Ishikawa (cell line): ENCODE data around the gene EML1.

ENCODE experiments used
- CEBPB ChIP-seq: IDR thresholded peaks from 2 replicates; pipeline ENCODE4 v1.6.1; 2012
- CREB1 ChIP-seq: IDR thresholded peaks from 2 replicates; pipeline ENCODE4 v1.6.1; 2012; ENCODE audit warnings: low read depth
- EGR1 ChIP-seq: IDR thresholded peaks from 2 replicates; pipeline ENCODE4 v1.6.1; 2012
- EP300 ChIP-seq: IDR thresholded peaks from 2 replicates; pipeline ENCODE4 v1.6.1; 2012; ENCODE audit warnings: borderline replicate concordance
- FOXM1 ChIP-seq: IDR thresholded peaks from 2 replicates; pipeline ENCODE4 v1.6.1; 2012; ENCODE audit warnings: low read depth, borderline replicate concordance
- NFIC ChIP-seq: IDR thresholded peaks from 2 replicates; pipeline ENCODE4 v1.6.1; 2012
- RAD21 ChIP-seq: IDR thresholded peaks from 2 replicates; pipeline ENCODE4 v1.6.1; 2012; ENCODE audit warnings: low read depth
- TAF1 ChIP-seq: IDR thresholded peaks from 2 replicates; pipeline ENCODE4 v1.6.1; 2012; ENCODE audit warnings: low read depth, mild to moderate bottlenecking
- TCF12 ChIP-seq: IDR thresholded peaks from 2 replicates; pipeline ENCODE4 v1.6.1; 2012; ENCODE audit warnings: low read depth
- TEAD4 ChIP-seq: IDR thresholded peaks from 2 replicates; pipeline ENCODE4 v1.6.1; 2012
- YY1 ChIP-seq: IDR thresholded peaks from 2 replicates; pipeline ENCODE4 v1.6.1; 2012; ENCODE audit warnings: low read depth
- ZBTB7A ChIP-seq: IDR thresholded peaks from 2 replicates; pipeline ENCODE4 v1.6.1; 2012; ENCODE audit warnings: low read depth
- TF ChIP-seq, protein P1 (sequence below): IDR thresholded peaks from 2 replicates; pipeline ENCODE4 v1.6.1; 2012
- TF ChIP-seq, protein P2 (sequence below): IDR thresholded peaks from 2 replicates; pipeline ENCODE4 v1.6.1; 2012
- TF ChIP-seq, protein P3 (sequence below): IDR thresholded peaks from 2 replicates; pipeline ENCODE4 v1.6.1; 2012; ENCODE audit warnings: low read depth, mild to moderate bottlenecking

EML1 gene

DNA sequence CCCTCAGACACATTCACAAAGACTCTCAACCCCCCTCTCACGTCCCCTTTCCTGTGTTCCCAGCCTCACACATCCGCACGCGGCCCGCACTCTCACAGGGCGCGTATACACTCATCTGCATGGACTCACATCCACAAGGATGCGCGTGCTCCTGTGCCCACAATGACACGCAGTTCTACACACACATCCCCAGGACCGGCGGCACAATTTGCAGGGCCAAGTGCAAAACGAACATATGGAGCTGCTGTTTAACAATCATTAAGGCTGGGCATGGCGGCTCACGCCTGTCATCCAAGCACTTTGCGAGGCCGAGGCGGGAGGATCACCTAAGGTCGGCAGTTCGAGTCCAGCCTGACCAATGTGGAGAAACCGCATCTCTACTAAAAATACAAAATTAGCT is 36.4 kb upstream of the EML1 start:
- no peak for TF ChIP-seq CEBPB
- TF ChIP-seq, protein P1, sequence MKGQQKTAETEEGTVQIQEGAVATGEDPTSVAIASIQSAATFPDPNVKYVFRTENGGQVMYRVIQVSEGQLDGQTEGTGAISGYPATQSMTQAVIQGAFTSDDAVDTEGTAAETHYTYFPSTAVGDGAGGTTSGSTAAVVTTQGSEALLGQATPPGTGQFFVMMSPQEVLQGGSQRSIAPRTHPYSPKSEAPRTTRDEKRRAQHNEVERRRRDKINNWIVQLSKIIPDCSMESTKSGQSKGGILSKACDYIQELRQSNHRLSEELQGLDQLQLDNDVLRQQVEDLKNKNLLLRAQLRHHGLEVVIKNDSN = no peak
- TF ChIP-seq FOXM1 = no peak
- TF ChIP-seq TEAD4 = no peak
- no peak for TF ChIP-seq NFIC
- no peak for TF ChIP-seq TCF12
- TF ChIP-seq EP300 = no peak
- no peak for TF ChIP-seq TAF1
- no peak for TF ChIP-seq ZBTB7A
- TF ChIP-seq RAD21 = no peak
- no peak for TF ChIP-seq CREB1
- TF ChIP-seq, protein P2, sequence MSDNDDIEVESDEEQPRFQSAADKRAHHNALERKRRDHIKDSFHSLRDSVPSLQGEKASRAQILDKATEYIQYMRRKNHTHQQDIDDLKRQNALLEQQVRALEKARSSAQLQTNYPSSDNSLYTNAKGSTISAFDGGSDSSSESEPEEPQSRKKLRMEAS = no peak
- TF ChIP-seq, protein P3, sequence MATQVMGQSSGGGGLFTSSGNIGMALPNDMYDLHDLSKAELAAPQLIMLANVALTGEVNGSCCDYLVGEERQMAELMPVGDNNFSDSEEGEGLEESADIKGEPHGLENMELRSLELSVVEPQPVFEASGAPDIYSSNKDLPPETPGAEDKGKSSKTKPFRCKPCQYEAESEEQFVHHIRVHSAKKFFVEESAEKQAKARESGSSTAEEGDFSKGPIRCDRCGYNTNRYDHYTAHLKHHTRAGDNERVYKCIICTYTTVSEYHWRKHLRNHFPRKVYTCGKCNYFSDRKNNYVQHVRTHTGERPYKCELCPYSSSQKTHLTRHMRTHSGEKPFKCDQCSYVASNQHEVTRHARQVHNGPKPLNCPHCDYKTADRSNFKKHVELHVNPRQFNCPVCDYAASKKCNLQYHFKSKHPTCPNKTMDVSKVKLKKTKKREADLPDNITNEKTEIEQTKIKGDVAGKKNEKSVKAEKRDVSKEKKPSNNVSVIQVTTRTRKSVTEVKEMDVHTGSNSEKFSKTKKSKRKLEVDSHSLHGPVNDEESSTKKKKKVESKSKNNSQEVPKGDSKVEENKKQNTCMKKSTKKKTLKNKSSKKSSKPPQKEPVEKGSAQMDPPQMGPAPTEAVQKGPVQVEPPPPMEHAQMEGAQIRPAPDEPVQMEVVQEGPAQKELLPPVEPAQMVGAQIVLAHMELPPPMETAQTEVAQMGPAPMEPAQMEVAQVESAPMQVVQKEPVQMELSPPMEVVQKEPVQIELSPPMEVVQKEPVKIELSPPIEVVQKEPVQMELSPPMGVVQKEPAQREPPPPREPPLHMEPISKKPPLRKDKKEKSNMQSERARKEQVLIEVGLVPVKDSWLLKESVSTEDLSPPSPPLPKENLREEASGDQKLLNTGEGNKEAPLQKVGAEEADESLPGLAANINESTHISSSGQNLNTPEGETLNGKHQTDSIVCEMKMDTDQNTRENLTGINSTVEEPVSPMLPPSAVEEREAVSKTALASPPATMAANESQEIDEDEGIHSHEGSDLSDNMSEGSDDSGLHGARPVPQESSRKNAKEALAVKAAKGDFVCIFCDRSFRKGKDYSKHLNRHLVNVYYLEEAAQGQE = no peak

DNA sequence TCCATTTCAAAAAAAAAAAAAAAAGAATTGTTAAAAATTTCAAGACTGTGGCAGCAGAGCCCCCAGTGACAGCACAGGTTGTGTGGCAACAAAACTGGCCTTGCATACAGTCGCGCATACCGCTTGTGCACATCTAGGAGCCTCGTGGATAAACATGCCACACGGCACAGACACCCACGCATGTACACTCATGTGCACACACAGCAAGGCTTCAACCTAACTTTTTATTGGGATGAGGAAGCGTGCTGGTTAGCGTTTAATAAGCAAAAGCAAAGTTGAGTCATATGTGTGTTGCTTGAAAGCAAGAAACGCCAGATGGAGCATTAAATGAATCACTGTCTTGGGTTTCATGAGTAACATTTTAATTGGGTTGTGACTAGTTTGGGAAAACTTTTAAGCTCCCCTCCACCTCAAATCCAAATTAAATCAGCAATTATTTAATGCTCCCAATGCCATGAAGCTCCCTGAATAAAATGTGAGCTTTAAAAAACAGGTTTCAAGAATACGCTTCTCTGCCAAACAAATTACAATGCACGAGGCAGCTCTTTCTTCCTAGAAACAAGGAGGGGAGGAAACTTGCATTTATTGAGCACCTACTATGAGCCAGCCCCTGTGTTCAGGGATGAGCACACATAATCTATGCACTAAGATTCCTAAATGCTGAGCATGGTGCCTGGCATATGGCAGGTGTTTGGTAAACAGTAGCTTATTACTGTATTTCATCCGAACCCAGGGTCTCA is 35.7 kb upstream of the EML1 start:
- no peak for TF ChIP-seq FOXM1
- TF ChIP-seq EP300 = no peak
- no peak for TF ChIP-seq TAF1
- TF ChIP-seq TEAD4 = no peak
- TF ChIP-seq, protein P2 = no peak
- TF ChIP-seq TCF12 = no peak
- TF ChIP-seq, protein P3 = no peak
- no peak for TF ChIP-seq ZBTB7A
- TF ChIP-seq, protein P1 = no peak
- no peak for TF ChIP-seq RAD21
- no peak for TF ChIP-seq CREB1
- no peak for TF ChIP-seq YY1
- TF ChIP-seq CEBPB = no peak
- no peak for TF ChIP-seq EGR1
- no peak for TF ChIP-seq NFIC

DNA sequence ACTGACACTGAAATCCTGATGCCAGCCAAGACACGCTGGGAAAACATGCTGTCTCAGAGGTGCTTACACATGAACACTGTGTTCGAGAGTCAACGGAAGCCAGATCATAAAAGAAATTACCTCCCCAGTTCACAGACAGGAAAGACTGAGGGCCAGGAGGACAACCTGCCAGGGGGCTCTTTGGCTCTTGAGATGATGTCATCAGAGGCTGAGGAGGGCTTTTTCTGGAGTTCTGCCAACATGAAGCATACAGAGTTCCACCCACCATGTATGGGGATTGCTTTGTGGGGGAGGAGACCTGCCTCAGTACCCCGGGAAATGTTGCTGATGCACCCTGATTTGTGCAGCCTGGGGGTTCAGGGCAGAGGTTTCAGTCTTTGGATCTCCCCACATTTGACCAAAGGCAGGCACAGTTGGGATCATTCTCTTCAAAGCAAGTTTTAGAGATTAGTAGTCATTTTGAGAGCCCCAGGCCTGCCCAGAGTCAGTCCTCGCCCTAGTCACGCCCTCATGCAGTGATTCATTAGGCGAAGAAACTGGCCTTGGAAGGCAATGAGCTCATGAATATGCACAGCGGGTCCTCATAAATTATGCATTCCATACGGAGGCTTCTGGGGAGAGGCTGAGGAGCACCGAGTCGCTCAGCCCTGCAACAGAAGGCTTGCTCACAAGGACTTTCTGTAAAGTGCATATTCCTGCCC is 34.9 kb upstream of the EML1 start:
- TF ChIP-seq ZBTB7A (no peak), CEBPB (no peak), TCF12 (no peak), TEAD4 (no peak), NFIC (0 out of 2 replicates have a peak, but pooled peaks have one; percentile 22)
- TF ChIP-seq, protein P2 = no peak

DNA sequence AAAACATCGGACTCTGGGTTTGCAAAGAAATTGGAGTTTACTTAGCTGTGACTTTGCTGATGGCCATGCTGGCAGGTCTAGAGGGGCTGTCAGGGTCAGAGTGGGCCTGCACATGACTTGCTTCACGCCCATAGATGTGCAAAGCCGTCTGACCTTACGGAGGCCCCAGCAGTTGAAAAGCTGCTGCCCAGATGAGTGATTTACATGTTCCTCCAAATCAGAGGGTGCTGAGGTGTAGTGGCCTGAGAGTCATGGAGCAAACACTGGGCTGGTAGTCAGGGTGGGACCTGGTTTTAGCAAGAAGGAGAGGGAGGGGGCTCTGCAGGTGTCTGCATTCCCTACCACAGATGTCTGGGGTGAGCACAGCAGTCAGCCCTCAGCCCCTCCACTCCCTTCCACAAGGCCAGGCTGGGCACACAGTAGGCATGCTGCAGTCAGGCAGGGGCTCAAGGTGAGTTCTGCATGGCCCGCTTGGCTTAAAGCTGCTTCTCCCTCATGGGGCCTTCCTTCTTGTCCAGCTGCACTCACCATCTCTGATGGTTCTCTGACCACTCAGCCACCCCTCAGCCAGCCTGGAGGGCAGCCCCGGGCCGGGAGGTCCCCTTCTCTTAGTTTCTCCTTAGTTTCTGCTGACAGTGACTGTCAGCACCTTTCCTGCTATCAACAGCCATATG is 34.2 kb upstream of the EML1 start:
- TF ChIP-seq NFIC (no peak), RAD21 (no peak), EGR1 (no peak), TEAD4 (no peak), CREB1 (no peak), FOXM1 (no peak), CEBPB (no peak), TAF1 (no peak), ZBTB7A (no peak), YY1 (no peak)
- TF ChIP-seq, protein P1 = no peak
- TF ChIP-seq, protein P2 = no peak
- TF ChIP-seq, protein P3 = no peak
